H9 (cell line): ENCODE data around the gene ABCC2. TPM values are rescaled to one million over a fixed set of nuclear protein-coding genes. Genes with fewer than 3 reads are reported as not detected.

ENCODE experiments used
- DNase-seq: peaks from one replicate; pipeline ENCODE4 v3.0.0-alpha.2; 2017
- H2AFZ ChIP-seq: one replicate; pipeline ENCODE4 v1.6.1; 2013; ENCODE audit warnings: mild to moderate bottlenecking, low read length, control low read depth, moderate library complexity
- H2AK5ac ChIP-seq: 2 replicates; pipeline ENCODE4 v1.6.1; 2013; ENCODE audit warnings: low read length, control low read depth, mixed read lengths; ENCODE audit not compliant: insufficient read length
- H2BK120ac ChIP-seq: one replicate; pipeline ENCODE4 v1.6.1; 2013; ENCODE audit warnings: low read depth, mild to moderate bottlenecking, low read length, control low read depth, inconsistent platforms; ENCODE audit not compliant: poor library complexity, severe bottlenecking
- H2BK12ac ChIP-seq: 2 replicates; pipeline ENCODE4 v1.6.1; 2013; ENCODE audit warnings: low read length, control low read depth, mixed read lengths, low read depth; ENCODE audit not compliant: insufficient read length
- H2BK15ac ChIP-seq: 2 replicates; pipeline ENCODE4 v1.6.1; 2013; ENCODE audit warnings: low read depth, low read length, control low read depth
- H2BK20ac ChIP-seq: one replicate; pipeline ENCODE4 v1.6.1; 2013; ENCODE audit warnings: low read depth, mild to moderate bottlenecking, low read length, control low read depth, inconsistent platforms; ENCODE audit not compliant: poor library complexity, severe bottlenecking
- H2BK5ac ChIP-seq: 2 replicates; pipeline ENCODE4 v1.6.1; 2013; ENCODE audit warnings: low read length, control low read depth, mixed read lengths; ENCODE audit not compliant: insufficient read length
- H3K14ac ChIP-seq: 2 replicates; pipeline ENCODE4 v1.6.1; 2013; ENCODE audit warnings: low read length, control low read depth; ENCODE audit not compliant: insufficient read depth
- H3K18ac ChIP-seq: 2 replicates; pipeline ENCODE4 v1.6.1; 2013; ENCODE audit warnings: low read depth, mild to moderate bottlenecking, mixed read lengths, low read length, control low read depth; ENCODE audit not compliant: insufficient read length
- H3K23ac ChIP-seq: 2 replicates; pipeline ENCODE4 v1.6.1; 2013; ENCODE audit warnings: low read length, control low read depth, mixed read lengths, low read depth; ENCODE audit not compliant: insufficient read length
- H3K23me2 ChIP-seq: 2 replicates; pipeline ENCODE4 v1.6.1; 2013; ENCODE audit warnings: low read depth, mild to moderate bottlenecking, mixed read lengths, low read length, control low read depth; ENCODE audit not compliant: insufficient read length, poor library complexity, severe bottlenecking
- H3K27ac ChIP-seq: 2 replicates; pipeline ENCODE4 v1.5.1; 2013; ENCODE audit warnings: low read length, control low read depth, mixed read lengths, low read depth; ENCODE audit not compliant: insufficient read length
- H3K27me3 ChIP-seq: 2 replicates; pipeline ENCODE4 v1.6.1; 2013; ENCODE audit warnings: low read length, control low read depth, inconsistent platforms; ENCODE audit not compliant: insufficient read depth
- H3K4ac ChIP-seq: 2 replicates; pipeline ENCODE4 v1.6.1; 2013; ENCODE audit warnings: low read depth, mild to moderate bottlenecking, control low read depth, inconsistent platforms, low read length, moderate library complexity
- H3K4me1 ChIP-seq: 2 replicates; pipeline ENCODE4 v1.6.1; 2013; ENCODE audit warnings: low read length, control low read depth, inconsistent platforms; ENCODE audit not compliant: insufficient read depth
- H3K4me2 ChIP-seq: 2 replicates; pipeline ENCODE4 v1.6.1; 2013; ENCODE audit warnings: low read length, control low read depth, mixed read lengths; ENCODE audit not compliant: insufficient read length, insufficient read depth
- H3K56ac ChIP-seq: 2 replicates; pipeline ENCODE4 v1.6.1; 2013; ENCODE audit warnings: low read depth, mild to moderate bottlenecking, mixed read lengths, low read length, control low read depth; ENCODE audit not compliant: insufficient read length
- H3K79me1 ChIP-seq: 2 replicates; pipeline ENCODE4 v1.6.1; 2013; ENCODE audit warnings: low read depth, mild to moderate bottlenecking, moderate library complexity, low read length, control low read depth, inconsistent platforms; ENCODE audit not compliant: insufficient read depth, poor library complexity, severe bottlenecking
- H3K79me2 ChIP-seq: 2 replicates; pipeline ENCODE4 v1.6.1; 2013; ENCODE audit warnings: low read length, control low read depth, inconsistent platforms; ENCODE audit not compliant: insufficient read depth
- H3K9ac ChIP-seq: 2 replicates; pipeline ENCODE4 v1.6.1; 2013; ENCODE audit warnings: low read length, control low read depth, mixed read lengths; ENCODE audit not compliant: insufficient read length; ENCODE audit errors: extremely low read depth
- H3K9me3 ChIP-seq: one replicate; pipeline ENCODE4 v1.6.1; 2013; ENCODE audit warnings: low read depth, low read length, inconsistent platforms; ENCODE audit not compliant: control insufficient read depth
- H3T11ph ChIP-seq: one replicate; pipeline ENCODE4 v1.6.1; 2013; ENCODE audit warnings: mild to moderate bottlenecking, low read length, control low read depth, inconsistent platforms
- H4K20me1 ChIP-seq: one replicate; pipeline ENCODE4 v1.6.1; 2013; ENCODE audit not compliant: control insufficient read depth, insufficient read length, insufficient read depth
- H4K5ac ChIP-seq: 2 replicates; pipeline ENCODE4 v1.6.1; 2013; ENCODE audit warnings: low read depth, mild to moderate bottlenecking, mixed read lengths, low read length, control low read depth; ENCODE audit not compliant: insufficient read length
- H4K8ac ChIP-seq: replicated peaks from 2 replicates; pipeline ENCODE4 v1.6.1; 2013; ENCODE audit warnings: low read length, control low read depth, mixed read lengths, low read depth; ENCODE audit not compliant: insufficient read length
- H4K91ac ChIP-seq: 2 replicates; pipeline ENCODE4 v1.6.1; 2013; ENCODE audit warnings: low read depth, mild to moderate bottlenecking, moderate library complexity, mixed read lengths, low read length, control low read depth; ENCODE audit not compliant: insufficient read length
- H3K27ac Mint-ChIP-seq, 3 experiments: 2 replicates in 2 of 3; 3 replicates in 1 of 3; pipeline ENCODE4 v1.8.0; 2020 to 2021; ENCODE audit warnings: mixed read lengths in 3 of 3, mild to moderate bottlenecking in 1 of 3, moderate library complexity in 1 of 3
- H3K27me3 Mint-ChIP-seq: 2 replicates; pipeline ENCODE4 v1.8.0; 2021; ENCODE audit warnings: low read depth, mild to moderate bottlenecking, moderate library complexity, mixed read lengths
- H3K36me3 Mint-ChIP-seq, 3 experiments: 2 replicates in 2 of 3; 3 replicates in 1 of 3; pipeline ENCODE4 v1.8.0; 2020 to 2021; ENCODE audit warnings: low read depth in 3 of 3, mixed read lengths in 3 of 3; ENCODE audit not compliant: insufficient read depth in 1 of 3
- H3K4me1 Mint-ChIP-seq, 2 experiments: 2 replicates each; pipeline ENCODE4 v1.8.0; 2020; ENCODE audit warnings: mixed read lengths in 2 of 2
- H3K4me3 Mint-ChIP-seq, 2 experiments: 2 replicates in 1 of 2; 3 replicates in 1 of 2; pipeline ENCODE4 v1.8.0; 2020 to 2021; ENCODE audit warnings: mild to moderate bottlenecking in 2 of 2, mixed read lengths in 2 of 2, moderate library complexity in 1 of 2
- H3K9me3 Mint-ChIP-seq, 2 experiments: 2 replicates in 1 of 2; 3 replicates in 1 of 2; pipeline ENCODE4 v1.8.0; 2020; ENCODE audit warnings: mild to moderate bottlenecking in 2 of 2, mixed read lengths in 2 of 2, moderate library complexity in 1 of 2
- WGBS: extraction: QIAGEN DNeasy Blood & Tissue Kit; methylation state at CpG from one replicate; pipeline ENCODE4 v1.1.7; 2013; ENCODE audit warnings: missing lambda C conversion rate, low lambda C conversion rate, mixed read lengths; ENCODE audit not compliant: insufficient read length; ENCODE audit errors: extremely low coverage; 5-methylcytosine and 5-hydroxymethylcytosine counted together
- total RNA-seq: library from RNA; stranded (reverse); gene quantifications from 2 replicates; pipeline ENCODE4 v1.2.1, GENCODE V29; 2021
- TF ChIP-seq, protein P1 (sequence below): fragments of 200-600 bp; sonication (generic); conservative IDR thresholded peaks from 3 replicates; pipeline ENCODE4 v1.8.0; 2021; ENCODE audit warnings: antibody characterized with exemption, mild to moderate bottlenecking

ABCC2 gene
- total RNA-seq, 1 experiment from 2014 or later, result 0.68 TPM

DNA sequence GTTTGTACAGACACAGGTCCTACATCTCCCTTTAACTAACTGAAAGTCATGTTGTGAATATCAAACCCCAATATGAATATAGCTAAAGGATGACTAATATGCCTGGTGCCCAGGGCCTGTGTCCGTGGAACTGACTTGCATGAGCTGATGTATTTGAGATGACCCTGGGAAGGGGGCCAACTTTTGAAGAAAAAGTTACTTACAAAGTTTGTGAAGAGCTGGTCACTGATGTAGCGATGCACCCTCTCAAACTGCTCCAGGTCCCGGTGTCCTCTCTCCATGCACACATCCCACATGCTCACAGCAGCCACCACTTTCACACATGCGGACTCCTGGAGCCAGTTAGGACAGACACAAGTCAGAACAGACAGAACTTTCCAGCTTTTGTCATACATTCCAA, 106.2 kb downstream of the ABCC2 start:
- Histone ChIP-seq H3K79me1 (no peaks in the 10 kb centered on the region), H2BK120ac (no peak overlapping the region), H2BK5ac (no peak overlapping the region), H4K91ac (no peak overlapping the region), H3K18ac (no peak overlapping the region), H2BK20ac (no peak overlapping the region), H3T11ph (no peak overlapping the region), H3K14ac (no peak overlapping the region), H4K5ac (no peak overlapping the region), H3K56ac (no peak overlapping the region), H2AFZ (no peak overlapping the region), H3K23me2 (no peaks in the 10 kb centered on the region), H2BK15ac (no peak overlapping the region), H3K4ac (no peak overlapping the region), H3K4me1 (no peaks in the 10 kb centered on the region), H3K79me2 (no peaks in the 10 kb centered on the region), H3K23ac (no peak overlapping the region), H3K27me3 (no peaks in the 10 kb centered on the region), H4K8ac (no peak overlapping the region), H2AK5ac (no peak overlapping the region), H3K9ac (no peak overlapping the region), H3K27ac (no peak overlapping the region), H3K9me3 (no peaks in the 10 kb centered on the region), H3K4me2 (no peak overlapping the region), H2BK12ac (no peak overlapping the region), H4K20me1 (no peaks in the 10 kb centered on the region)
- no peaks in the 10 kb centered on the region for H3K27me3 Mint-ChIP-seq
- H3K27ac Mint-ChIP-seq, result 0 out of 7 replicates have a peak overlapping the region, but pooled peaks of 1 of the 3 experiments have one; percentile 25
- H3K4me3 Mint-ChIP-seq, result no peak overlapping the region
- no peaks in the 10 kb centered on the region; a peak in 1 of 5 replicates for H3K9me3 Mint-ChIP-seq
- H3K36me3 Mint-ChIP-seq, result peaks cover 57 to 91% (median 87%) of the 10 kb centered on the region in 3 experiments
- DNase-seq, result no peak
- no CpG with 5 or more reads among the region's 4 CpGs for WGBS
- TF ChIP-seq, protein P1, sequence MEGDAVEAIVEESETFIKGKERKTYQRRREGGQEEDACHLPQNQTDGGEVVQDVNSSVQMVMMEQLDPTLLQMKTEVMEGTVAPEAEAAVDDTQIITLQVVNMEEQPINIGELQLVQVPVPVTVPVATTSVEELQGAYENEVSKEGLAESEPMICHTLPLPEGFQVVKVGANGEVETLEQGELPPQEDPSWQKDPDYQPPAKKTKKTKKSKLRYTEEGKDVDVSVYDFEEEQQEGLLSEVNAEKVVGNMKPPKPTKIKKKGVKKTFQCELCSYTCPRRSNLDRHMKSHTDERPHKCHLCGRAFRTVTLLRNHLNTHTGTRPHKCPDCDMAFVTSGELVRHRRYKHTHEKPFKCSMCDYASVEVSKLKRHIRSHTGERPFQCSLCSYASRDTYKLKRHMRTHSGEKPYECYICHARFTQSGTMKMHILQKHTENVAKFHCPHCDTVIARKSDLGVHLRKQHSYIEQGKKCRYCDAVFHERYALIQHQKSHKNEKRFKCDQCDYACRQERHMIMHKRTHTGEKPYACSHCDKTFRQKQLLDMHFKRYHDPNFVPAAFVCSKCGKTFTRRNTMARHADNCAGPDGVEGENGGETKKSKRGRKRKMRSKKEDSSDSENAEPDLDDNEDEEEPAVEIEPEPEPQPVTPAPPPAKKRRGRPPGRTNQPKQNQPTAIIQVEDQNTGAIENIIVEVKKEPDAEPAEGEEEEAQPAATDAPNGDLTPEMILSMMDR, result no peak
- H3K4me1 Mint-ChIP-seq, result no peaks in the 10 kb centered on the region
